ENCODE data around the gene GREB1L.

DNA sequence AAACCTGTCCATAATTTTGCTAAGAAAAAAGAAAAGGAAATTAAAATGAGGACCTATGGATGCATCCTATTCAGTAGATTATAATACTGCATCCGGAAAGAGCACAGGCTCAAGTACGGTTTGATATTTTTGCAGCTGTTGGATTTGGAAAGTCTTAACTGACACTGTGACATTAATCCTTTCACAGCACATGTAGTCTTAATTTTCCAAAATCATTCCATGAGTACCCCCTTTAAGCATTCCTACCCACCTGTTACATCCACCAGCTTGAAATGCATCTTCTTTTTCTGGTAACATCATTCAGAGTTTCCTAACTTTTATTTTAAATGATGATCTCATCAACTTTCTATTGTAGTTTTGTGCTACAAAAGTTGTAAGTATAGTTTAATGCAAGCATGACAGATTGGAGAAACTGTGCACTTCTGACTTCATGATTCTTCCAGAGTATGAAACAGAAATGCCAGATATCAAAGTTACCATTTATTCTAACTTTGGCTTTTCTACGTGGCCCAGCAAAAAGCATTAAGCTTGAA, 244.9 kb downstream of the GREB1L start:
- no peak for TF ChIP-seq YY1 (IDR thresholded peaks at IDR 0.05; ENCODE audit: borderline replicate concordance in 1 of 3, control insufficient read depth in 1 of 3, extremely low read depth in 1 of 3, insufficient read depth in 3 of 3, insufficient read length in 1 of 3, insufficient replicate concordance in 2 of 3, low read depth in 1 of 3, low read length in 2 of 3)
- TF ChIP-seq, protein P1, sequence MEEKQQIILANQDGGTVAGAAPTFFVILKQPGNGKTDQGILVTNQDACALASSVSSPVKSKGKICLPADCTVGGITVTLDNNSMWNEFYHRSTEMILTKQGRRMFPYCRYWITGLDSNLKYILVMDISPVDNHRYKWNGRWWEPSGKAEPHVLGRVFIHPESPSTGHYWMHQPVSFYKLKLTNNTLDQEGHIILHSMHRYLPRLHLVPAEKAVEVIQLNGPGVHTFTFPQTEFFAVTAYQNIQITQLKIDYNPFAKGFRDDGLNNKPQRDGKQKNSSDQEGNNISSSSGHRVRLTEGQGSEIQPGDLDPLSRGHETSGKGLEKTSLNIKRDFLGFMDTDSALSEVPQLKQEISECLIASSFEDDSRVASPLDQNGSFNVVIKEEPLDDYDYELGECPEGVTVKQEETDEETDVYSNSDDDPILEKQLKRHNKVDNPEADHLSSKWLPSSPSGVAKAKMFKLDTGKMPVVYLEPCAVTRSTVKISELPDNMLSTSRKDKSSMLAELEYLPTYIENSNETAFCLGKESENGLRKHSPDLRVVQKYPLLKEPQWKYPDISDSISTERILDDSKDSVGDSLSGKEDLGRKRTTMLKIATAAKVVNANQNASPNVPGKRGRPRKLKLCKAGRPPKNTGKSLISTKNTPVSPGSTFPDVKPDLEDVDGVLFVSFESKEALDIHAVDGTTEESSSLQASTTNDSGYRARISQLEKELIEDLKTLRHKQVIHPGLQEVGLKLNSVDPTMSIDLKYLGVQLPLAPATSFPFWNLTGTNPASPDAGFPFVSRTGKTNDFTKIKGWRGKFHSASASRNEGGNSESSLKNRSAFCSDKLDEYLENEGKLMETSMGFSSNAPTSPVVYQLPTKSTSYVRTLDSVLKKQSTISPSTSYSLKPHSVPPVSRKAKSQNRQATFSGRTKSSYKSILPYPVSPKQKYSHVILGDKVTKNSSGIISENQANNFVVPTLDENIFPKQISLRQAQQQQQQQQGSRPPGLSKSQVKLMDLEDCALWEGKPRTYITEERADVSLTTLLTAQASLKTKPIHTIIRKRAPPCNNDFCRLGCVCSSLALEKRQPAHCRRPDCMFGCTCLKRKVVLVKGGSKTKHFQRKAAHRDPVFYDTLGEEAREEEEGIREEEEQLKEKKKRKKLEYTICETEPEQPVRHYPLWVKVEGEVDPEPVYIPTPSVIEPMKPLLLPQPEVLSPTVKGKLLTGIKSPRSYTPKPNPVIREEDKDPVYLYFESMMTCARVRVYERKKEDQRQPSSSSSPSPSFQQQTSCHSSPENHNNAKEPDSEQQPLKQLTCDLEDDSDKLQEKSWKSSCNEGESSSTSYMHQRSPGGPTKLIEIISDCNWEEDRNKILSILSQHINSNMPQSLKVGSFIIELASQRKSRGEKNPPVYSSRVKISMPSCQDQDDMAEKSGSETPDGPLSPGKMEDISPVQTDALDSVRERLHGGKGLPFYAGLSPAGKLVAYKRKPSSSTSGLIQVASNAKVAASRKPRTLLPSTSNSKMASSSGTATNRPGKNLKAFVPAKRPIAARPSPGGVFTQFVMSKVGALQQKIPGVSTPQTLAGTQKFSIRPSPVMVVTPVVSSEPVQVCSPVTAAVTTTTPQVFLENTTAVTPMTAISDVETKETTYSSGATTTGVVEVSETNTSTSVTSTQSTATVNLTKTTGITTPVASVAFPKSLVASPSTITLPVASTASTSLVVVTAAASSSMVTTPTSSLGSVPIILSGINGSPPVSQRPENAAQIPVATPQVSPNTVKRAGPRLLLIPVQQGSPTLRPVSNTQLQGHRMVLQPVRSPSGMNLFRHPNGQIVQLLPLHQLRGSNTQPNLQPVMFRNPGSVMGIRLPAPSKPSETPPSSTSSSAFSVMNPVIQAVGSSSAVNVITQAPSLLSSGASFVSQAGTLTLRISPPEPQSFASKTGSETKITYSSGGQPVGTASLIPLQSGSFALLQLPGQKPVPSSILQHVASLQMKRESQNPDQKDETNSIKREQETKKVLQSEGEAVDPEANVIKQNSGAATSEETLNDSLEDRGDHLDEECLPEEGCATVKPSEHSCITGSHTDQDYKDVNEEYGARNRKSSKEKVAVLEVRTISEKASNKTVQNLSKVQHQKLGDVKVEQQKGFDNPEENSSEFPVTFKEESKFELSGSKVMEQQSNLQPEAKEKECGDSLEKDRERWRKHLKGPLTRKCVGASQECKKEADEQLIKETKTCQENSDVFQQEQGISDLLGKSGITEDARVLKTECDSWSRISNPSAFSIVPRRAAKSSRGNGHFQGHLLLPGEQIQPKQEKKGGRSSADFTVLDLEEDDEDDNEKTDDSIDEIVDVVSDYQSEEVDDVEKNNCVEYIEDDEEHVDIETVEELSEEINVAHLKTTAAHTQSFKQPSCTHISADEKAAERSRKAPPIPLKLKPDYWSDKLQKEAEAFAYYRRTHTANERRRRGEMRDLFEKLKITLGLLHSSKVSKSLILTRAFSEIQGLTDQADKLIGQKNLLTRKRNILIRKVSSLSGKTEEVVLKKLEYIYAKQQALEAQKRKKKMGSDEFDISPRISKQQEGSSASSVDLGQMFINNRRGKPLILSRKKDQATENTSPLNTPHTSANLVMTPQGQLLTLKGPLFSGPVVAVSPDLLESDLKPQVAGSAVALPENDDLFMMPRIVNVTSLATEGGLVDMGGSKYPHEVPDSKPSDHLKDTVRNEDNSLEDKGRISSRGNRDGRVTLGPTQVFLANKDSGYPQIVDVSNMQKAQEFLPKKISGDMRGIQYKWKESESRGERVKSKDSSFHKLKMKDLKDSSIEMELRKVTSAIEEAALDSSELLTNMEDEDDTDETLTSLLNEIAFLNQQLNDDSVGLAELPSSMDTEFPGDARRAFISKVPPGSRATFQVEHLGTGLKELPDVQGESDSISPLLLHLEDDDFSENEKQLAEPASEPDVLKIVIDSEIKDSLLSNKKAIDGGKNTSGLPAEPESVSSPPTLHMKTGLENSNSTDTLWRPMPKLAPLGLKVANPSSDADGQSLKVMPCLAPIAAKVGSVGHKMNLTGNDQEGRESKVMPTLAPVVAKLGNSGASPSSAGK (IDR thresholded peaks at IDR 0.05) = no peak
- no peak for TF ChIP-seq KHSRP (IDR thresholded peaks at IDR 0.05)
